Esophagus squamous epithelium (tissue), 4 donors: Measurements from ENCODE around the gene EYS.

Experiments used
- CTCF ChIP-seq, 6 experiments: fragments of 450-650 bp in 4 of 6; fragments of 200-600 bp in 2 of 6; sonication (generic) in 2 of 6; IDR thresholded peaks; one replicate each; pipeline ENCODE4 v1.5.1; 2016 to 2019; ENCODE audit warnings: antibody characterized with exemption in 6 of 6, mild to moderate bottlenecking in 4 of 6, moderate library complexity in 4 of 6
- POLR2A ChIP-seq, 4 donors: fragments of 450-650 bp; IDR thresholded peaks; one replicate each; pipeline ENCODE4 v1.6.1; 2017; ENCODE audit warnings: antibody characterized with exemption in 4 of 4, mild to moderate bottlenecking in 4 of 4, moderate library complexity in 3 of 4

- TF ChIP-seq CTCF (IDR thresholded peaks at IDR 0.05) (no peak), POLR2A (IDR thresholded peaks at IDR 0.05) (no peak)
Observed at GRCh38 chr6:64527899-64528298, 1179.1 kb downstream of the EYS start.
